Measurements from ENCODE around the gene APOA4.

The APOA4 gene

GRCh38 chr11:116787436-116787785 lies 35.7 kb downstream of the APOA4 start:
- Histone ChIP-seq H3K9me3 (ENCODE audit: insufficient read depth, low read length, severe bottlenecking) (no peaks in the 10 kb centered on the region), H3K79me2 (ENCODE audit: insufficient read depth, low read length) (peaks cover 20% of the 10 kb centered on the region), H2AFZ (ENCODE audit: low read depth, low read length) (peak overlapping the region; percentile 99), H3K36me3 (ENCODE audit: insufficient read depth, low read length) (peaks cover 44% of the 10 kb centered on the region), H3K4me2 (ENCODE audit: insufficient read depth, low read length) (peak overlapping the region; percentile 99), H3K27me3 (ENCODE audit: insufficient read depth, low read length, poor library complexity) (no peaks in the 10 kb centered on the region), H3K9ac (ENCODE audit: low read depth, low read length) (peak overlapping the region; percentile 72), H4K20me1 (ENCODE audit: insufficient read depth, low read length) (no peaks in the 10 kb centered on the region), H3K4me1 (ENCODE audit: insufficient read depth, low read length) (peaks cover 26% of the 10 kb centered on the region), H3K4me3 (ENCODE audit: low read depth in 1 of 2, low read length in 2 of 2) (peak overlapping the region; percentile 76 to 87), H3K27ac (ENCODE audit: low read length) (peak overlapping the region; percentile 73)
- no peak for TF ChIP-seq EZH2 (IDR thresholded peaks at IDR 0.05; ENCODE audit: borderline replicate concordance, low read depth, low read length, severe bottlenecking)
- TF ChIP-seq, protein P1, sequence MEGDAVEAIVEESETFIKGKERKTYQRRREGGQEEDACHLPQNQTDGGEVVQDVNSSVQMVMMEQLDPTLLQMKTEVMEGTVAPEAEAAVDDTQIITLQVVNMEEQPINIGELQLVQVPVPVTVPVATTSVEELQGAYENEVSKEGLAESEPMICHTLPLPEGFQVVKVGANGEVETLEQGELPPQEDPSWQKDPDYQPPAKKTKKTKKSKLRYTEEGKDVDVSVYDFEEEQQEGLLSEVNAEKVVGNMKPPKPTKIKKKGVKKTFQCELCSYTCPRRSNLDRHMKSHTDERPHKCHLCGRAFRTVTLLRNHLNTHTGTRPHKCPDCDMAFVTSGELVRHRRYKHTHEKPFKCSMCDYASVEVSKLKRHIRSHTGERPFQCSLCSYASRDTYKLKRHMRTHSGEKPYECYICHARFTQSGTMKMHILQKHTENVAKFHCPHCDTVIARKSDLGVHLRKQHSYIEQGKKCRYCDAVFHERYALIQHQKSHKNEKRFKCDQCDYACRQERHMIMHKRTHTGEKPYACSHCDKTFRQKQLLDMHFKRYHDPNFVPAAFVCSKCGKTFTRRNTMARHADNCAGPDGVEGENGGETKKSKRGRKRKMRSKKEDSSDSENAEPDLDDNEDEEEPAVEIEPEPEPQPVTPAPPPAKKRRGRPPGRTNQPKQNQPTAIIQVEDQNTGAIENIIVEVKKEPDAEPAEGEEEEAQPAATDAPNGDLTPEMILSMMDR (IDR thresholded peaks at IDR 0.05; ENCODE audit: borderline replicate concordance, extremely low read depth, low read length, poor library complexity, severe bottlenecking) = no peak
- DNase-seq (no peak), ATAC-seq (ENCODE audit: insufficient read depth, low read depth) (no peak)

DNA sequence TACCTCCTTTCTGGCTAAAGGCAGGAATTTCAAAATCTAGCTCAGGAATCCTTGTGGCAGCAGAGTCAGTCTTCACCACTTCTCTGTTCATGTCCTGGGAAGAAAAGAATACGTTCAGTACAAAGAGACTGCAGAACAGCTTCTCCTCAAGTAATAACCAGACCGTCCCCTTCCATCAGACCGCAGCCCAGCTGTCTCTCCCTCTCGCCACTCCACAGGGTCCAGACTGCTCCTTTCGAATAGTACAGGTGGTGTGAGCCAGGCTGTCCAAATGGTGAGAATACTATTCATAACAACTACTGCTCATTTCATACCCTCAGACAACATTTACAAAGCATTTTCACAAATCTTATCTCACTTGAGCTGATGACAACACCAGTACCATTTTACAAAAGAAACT lies 36.1 kb downstream of the APOA4 start:
- Histone ChIP-seq H3K4me2 (ENCODE audit: insufficient read depth, low read length) (peak overlapping the region; percentile 99), H3K4me3 (ENCODE audit: low read depth in 1 of 2, low read length in 2 of 2) (peak overlapping the region; percentile 76 to 87), H3K4me1 (ENCODE audit: insufficient read depth, low read length) (peaks cover 26% of the 10 kb centered on the region), H3K79me2 (ENCODE audit: insufficient read depth, low read length) (peaks cover 20% of the 10 kb centered on the region), H3K27me3 (ENCODE audit: insufficient read depth, low read length, poor library complexity) (no peaks in the 10 kb centered on the region), H4K20me1 (ENCODE audit: insufficient read depth, low read length) (no peaks in the 10 kb centered on the region), H3K9me3 (ENCODE audit: insufficient read depth, low read length, severe bottlenecking) (no peaks in the 10 kb centered on the region), H3K36me3 (ENCODE audit: insufficient read depth, low read length) (peaks cover 49% of the 10 kb centered on the region), H2AFZ (ENCODE audit: low read depth, low read length) (peak overlapping the region; percentile 99; the same call in 1 of the 2 replicates), H3K9ac (ENCODE audit: low read depth, low read length) (peak overlapping the region; percentile 72), H3K27ac (ENCODE audit: low read length) (peak overlapping the region; percentile 73)
- TF ChIP-seq, protein P1 (IDR thresholded peaks at IDR 0.05; ENCODE audit: borderline replicate concordance, extremely low read depth, low read length, poor library complexity, severe bottlenecking) = no peak
- TF ChIP-seq EZH2 (IDR thresholded peaks at IDR 0.05; ENCODE audit: borderline replicate concordance, low read depth, low read length, severe bottlenecking) = no peak
- DNase-seq (no peak), ATAC-seq (ENCODE audit: insufficient read depth, low read depth) (no peak)

DNA sequence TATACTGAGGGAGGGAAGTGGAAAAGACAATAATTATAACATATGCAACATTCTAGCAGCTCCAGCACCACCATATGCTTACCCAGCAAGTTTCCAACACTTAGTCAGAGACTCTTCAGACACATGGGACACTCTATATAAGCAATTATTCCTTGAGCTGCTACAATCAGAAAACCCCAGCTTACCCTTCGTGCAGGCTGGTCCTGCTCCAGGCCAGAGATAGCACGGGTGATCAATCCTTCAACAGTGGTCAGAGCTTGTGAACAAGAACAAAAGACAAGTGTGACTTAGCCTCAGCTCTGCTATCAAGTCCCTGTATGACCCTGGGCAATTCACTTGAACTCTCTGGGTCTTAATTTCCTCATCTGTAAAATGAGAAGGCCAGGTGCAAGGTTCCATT lies 36.8 kb downstream of the APOA4 start:
- no peak for TF ChIP-seq EZH2 (IDR thresholded peaks at IDR 0.05; ENCODE audit: borderline replicate concordance, low read depth, low read length, severe bottlenecking)
- ATAC-seq (ENCODE audit: insufficient read depth, low read depth) (no peak), DNase-seq (no peak)
- peak overlapping the region in 1 of 2 experiments; percentile 87; a peak in 2 of 4 replicates for H3K4me3 ChIP-seq (ENCODE audit: low read depth in 1 of 2, low read length in 2 of 2)
- no peaks in the 10 kb centered on the region for H3K27me3 ChIP-seq (ENCODE audit: insufficient read depth, low read length, poor library complexity)
- no peaks in the 10 kb centered on the region for H4K20me1 ChIP-seq (ENCODE audit: insufficient read depth, low read length)
- no peaks in the 10 kb centered on the region for H3K9me3 ChIP-seq (ENCODE audit: insufficient read depth, low read length, severe bottlenecking)
- H3K27ac ChIP-seq (ENCODE audit: low read length) = no peak overlapping the region
- H3K36me3 ChIP-seq (ENCODE audit: insufficient read depth, low read length) = peaks cover 53% of the 10 kb centered on the region
- H3K79me2 ChIP-seq (ENCODE audit: insufficient read depth, low read length) = peaks cover 20% of the 10 kb centered on the region
- no peak overlapping the region for H3K9ac ChIP-seq (ENCODE audit: low read depth, low read length)
- H3K4me1 ChIP-seq (ENCODE audit: insufficient read depth, low read length) = peaks cover 22% of the 10 kb centered on the region
- no peak overlapping the region for H2AFZ ChIP-seq (ENCODE audit: low read depth, low read length)
- peak overlapping the region; percentile 99 for H3K4me2 ChIP-seq (ENCODE audit: insufficient read depth, low read length)

- Histone ChIP-seq H3K27me3 (ENCODE audit: insufficient read depth, low read length, poor library complexity) (no peaks in the 10 kb centered on the region), H3K4me1 (ENCODE audit: insufficient read depth, low read length) (peaks cover 13% of the 10 kb centered on the region), H4K20me1 (ENCODE audit: insufficient read depth, low read length) (no peaks in the 10 kb centered on the region), H3K79me2 (ENCODE audit: insufficient read depth, low read length) (peaks cover 20% of the 10 kb centered on the region), H2AFZ (ENCODE audit: low read depth, low read length) (no peak overlapping the region), H3K4me3 (ENCODE audit: low read depth in 1 of 2, low read length in 2 of 2) (no peak overlapping the region), H3K4me2 (ENCODE audit: insufficient read depth, low read length) (no peak overlapping the region), H3K27ac (ENCODE audit: low read length) (no peak overlapping the region), H3K36me3 (ENCODE audit: insufficient read depth, low read length) (peaks cover 86% of the 10 kb centered on the region), H3K9me3 (ENCODE audit: insufficient read depth, low read length, severe bottlenecking) (no peaks in the 10 kb centered on the region), H3K9ac (ENCODE audit: low read depth, low read length) (no peak overlapping the region)
- no peak for ATAC-seq (ENCODE audit: insufficient read depth, low read depth)
- TF ChIP-seq, protein P1 (IDR thresholded peaks at IDR 0.05; ENCODE audit: borderline replicate concordance, extremely low read depth, low read length, poor library complexity, severe bottlenecking) = no peak
- no peak for TF ChIP-seq EZH2 (IDR thresholded peaks at IDR 0.05; ENCODE audit: borderline replicate concordance, low read depth, low read length, severe bottlenecking)
- DNase-seq = no peak
These were observed 40.4 kb downstream of the APOA4 start for GRCh38 chr11:116782728-116783127.

All from DND-41 (cell line).